Smooth muscle cell (in vitro differentiated cells): ENCODE data around the gene PSME4. TPM values are rescaled to one million over a fixed set of nuclear protein-coding genes. Genes with fewer than 3 reads are reported as not detected.
"Not testable (repeated sequence)": the region's sequence is repeated elsewhere in the genome, so short reads cannot be mapped to it uniquely, and the experiment has no call there.

Source experiments
- DNase-seq: peaks from one replicate; lab custom pipeline; 2025; ENCODE audit not compliant: unreplicated experiment; lab: John Stamatoyannopoulos, UW
- H2AFZ ChIP-seq: fragments of 200-600 bp; sonication (generic); 2 replicates; pipeline ENCODE4 v1.6.0; 2016; ENCODE audit warnings: antibody characterized with exemption, low read depth, mild to moderate bottlenecking
- H3F3A ChIP-seq: fragments of 200-600 bp; sonication (generic); 2 replicates; pipeline ENCODE4 v1.6.0; 2017; ENCODE audit warnings: antibody characterized with exemption, low read depth
- H3K27ac ChIP-seq: fragments of 200-600 bp; sonication (generic); 2 replicates; pipeline ENCODE4 v1.5.1; 2016; ENCODE audit warnings: low read depth, mild to moderate bottlenecking
- H3K27me3 ChIP-seq: fragments of 200-600 bp; sonication (generic); 2 replicates; pipeline ENCODE4 v1.6.1; 2016; ENCODE audit warnings: low read depth, mild to moderate bottlenecking
- H3K36me3 ChIP-seq: fragments of 200-600 bp; sonication (generic); 2 replicates; pipeline ENCODE4 v1.5.1; 2016; ENCODE audit warnings: low read depth
- H3K4me1 ChIP-seq: fragments of 200-600 bp; sonication (generic); 2 replicates; pipeline ENCODE4 v1.5.1; 2016; ENCODE audit warnings: low read depth
- H3K4me2 ChIP-seq: fragments of 200-600 bp; sonication (generic); 2 replicates; pipeline ENCODE4 v1.6.0; 2016; ENCODE audit warnings: mild to moderate bottlenecking
- H3K4me3 ChIP-seq: fragments of 200-600 bp; sonication (generic); 2 replicates; pipeline ENCODE4 v1.5.1; 2016; ENCODE audit warnings: mild to moderate bottlenecking
- H3K79me2 ChIP-seq: fragments of 200-600 bp; sonication (generic); 2 replicates; pipeline ENCODE4 v1.6.0; 2016; ENCODE audit warnings: low read depth, mild to moderate bottlenecking
- H3K9ac ChIP-seq: fragments of 200-600 bp; sonication (generic); 2 replicates; pipeline ENCODE4 v1.6.0; 2016; ENCODE audit warnings: low read depth
- H3K9me3 ChIP-seq: fragments of 200-600 bp; sonication (generic); replicated peaks from 2 replicates; pipeline ENCODE4 v1.5.1; 2016; ENCODE audit warnings: low read depth
- H4K20me1 ChIP-seq: fragments of 200-600 bp; sonication (generic); 2 replicates; pipeline ENCODE4 v1.6.0; 2016; ENCODE audit warnings: low read depth
- CTCF ChIP-seq: fragments of 200-600 bp; sonication (generic); IDR thresholded peaks from 2 replicates; pipeline ENCODE4 v1.5.1; 2017; ENCODE audit warnings: borderline replicate concordance, mild to moderate bottlenecking, antibody characterized with exemption; ENCODE audit not compliant: insufficient read depth, poor library complexity, severe bottlenecking
- WGBS: methylation state at CpG from one replicate; pipeline ENCODE4 v1.1.7; 2016; ENCODE audit warnings: low lambda C conversion rate; 5-methylcytosine and 5-hydroxymethylcytosine counted together
- polyA plus RNA-seq: library from polyadenylated mRNA; unstranded; fragments of >200 nt; fragmentation: Nextera tagmentation; extraction: Ambion mirVana; gene quantifications from 2 replicates; pipeline ENCODE4 v1.2.1, GENCODE V29; 2016
- total RNA-seq: library from RNA; depleted of rRNA; stranded (reverse); fragments of >200 nt; gene quantifications from 2 replicates; pipeline ENCODE4 v1.2.3, GENCODE V29; 2014

The PSME4 gene
- total and polyA plus RNA-seq, 2 experiments from 2014 or later: 11.3 to 65.2 TPM

- 92% methylated on average over 3 of the region's 3 CpGs for WGBS
- no peaks in the 10 kb centered on the region for H3K9me3 ChIP-seq
- no peaks in the 10 kb centered on the region for H3K36me3 ChIP-seq
- H3K27me3 ChIP-seq: no peaks in the 10 kb centered on the region
- no peaks in the 10 kb centered on the region for H3K4me1 ChIP-seq
- H3F3A ChIP-seq: no peaks in the 10 kb centered on the region
- no peak overlapping the region for H3K9ac ChIP-seq
- no peak overlapping the region for H3K4me3 ChIP-seq
- no peak for DNase-seq
- no peaks in the 10 kb centered on the region for H3K79me2 ChIP-seq
- no peak overlapping the region for H3K4me2 ChIP-seq
- H4K20me1 ChIP-seq: no peaks in the 10 kb centered on the region
- H2AFZ ChIP-seq: no peak overlapping the region
- no peak for TF ChIP-seq CTCF
- H3K27ac ChIP-seq: no peak overlapping the region
Observed at GRCh38 chr2:53827398-53828175, 143.2 kb downstream of the PSME4 start.

GRCh38 chr2:53826587-53827397 is 144.0 kb downstream of the PSME4 start:
- H3K27ac ChIP-seq: no peak overlapping the region
- no peaks in the 10 kb centered on the region for H3F3A ChIP-seq
- no peak overlapping the region for H3K4me2 ChIP-seq
- no peak for TF ChIP-seq CTCF
- DNase-seq: no peak
- no peaks in the 10 kb centered on the region for H4K20me1 ChIP-seq
- H3K27me3 ChIP-seq: no peaks in the 10 kb centered on the region
- H3K36me3 ChIP-seq: no peaks in the 10 kb centered on the region
- no peak overlapping the region for H2AFZ ChIP-seq
- no peaks in the 10 kb centered on the region for H3K79me2 ChIP-seq
- H3K4me3 ChIP-seq: no peak overlapping the region
- WGBS: 81% methylated on average over 3 of the region's 3 CpGs
- no peak overlapping the region for H3K9ac ChIP-seq
- H3K4me1 ChIP-seq: no peaks in the 10 kb centered on the region
- no peaks in the 10 kb centered on the region for H3K9me3 ChIP-seq

- Histone ChIP-seq H3K27ac (no peak overlapping the region), H3K79me2 (no peaks in the 10 kb centered on the region), H2AFZ (no peak overlapping the region), H3K4me1 (no peaks in the 10 kb centered on the region), H3K27me3 (no peaks in the 10 kb centered on the region), H4K20me1 (no peaks in the 10 kb centered on the region), H3K4me3 (no peak overlapping the region), H3K9me3 (no peaks in the 10 kb centered on the region), H3K36me3 (no peaks in the 10 kb centered on the region), H3F3A (no peaks in the 10 kb centered on the region), H3K4me2 (no peak overlapping the region), H3K9ac (no peak overlapping the region)
- no peak for DNase-seq
- WGBS: 81% methylated on average over 1 of the region's 1 CpG
- no peak for TF ChIP-seq CTCF
Observed at GRCh38 chr2:53826030-53826410, 144.8 kb downstream of the PSME4 start.

- H2AFZ ChIP-seq, H3K9me3 ChIP-seq, H3K79me2 ChIP-seq, H3K9ac ChIP-seq, H3K4me2 ChIP-seq, H3K27ac ChIP-seq, H3K27me3 ChIP-seq, H3F3A ChIP-seq, H3K36me3 ChIP-seq, H4K20me1 ChIP-seq, DNase-seq, H3K4me3 ChIP-seq, H3K4me1 ChIP-seq: not testable (repeated sequence)
- 91% methylated on average over 9 of the region's 9 CpGs for WGBS
Observed at GRCh38 chr2:53823639-53824038, 147.2 kb downstream of the PSME4 start.
